Transverse colon (tissue), 4 donors: ENCODE measurements around the gene PTDSS2. TPM values are rescaled to one million over a fixed set of nuclear protein-coding genes. Genes with fewer than 3 reads are reported as not detected.
"Not testable (repeated sequence)": the region's sequence is repeated elsewhere in the genome, so short reads cannot be mapped to it uniquely, and the experiment has no call there.

ENCODE experiments used
- DNase-seq: peaks from one replicate; pipeline ENCODE4 v3.0.0-alpha.2; 2019
- H3K27ac ChIP-seq, 4 donors: fragments of 200-600 bp; sonication (generic); 2 replicates each; pipeline ENCODE4 v1.5.1; 2016 to 2018; ENCODE audit warnings: inconsistent platforms in 4 of 4
- H3K27me3 ChIP-seq: fragments of 200-600 bp; sonication (generic); 2 replicates; pipeline ENCODE4 v1.5.1; 2017; ENCODE audit warnings: inconsistent platforms
- H3K36me3 ChIP-seq, 4 donors: fragments of 200-600 bp; sonication (generic); 2 replicates each; pipeline ENCODE4 v1.5.1; 2017 to 2019; ENCODE audit warnings: inconsistent platforms in 4 of 4
- H3K4me1 ChIP-seq, 4 donors: fragments of 200-600 bp; sonication (generic); 2 replicates each; pipeline ENCODE4 v1.5.1; 2017 to 2020; ENCODE audit warnings: inconsistent platforms in 4 of 4
- H3K4me3 ChIP-seq, 4 donors: fragments of 200-600 bp; sonication (generic); 1 replicate in 1 of 4; 2 replicates in 3 of 4; pipeline versions ENCODE4 v1.5.1 to v1.6.1; 2017 to 2019; ENCODE audit warnings: inconsistent platforms in 4 of 4
- H3K9me3 ChIP-seq, 2 donors: fragments of 200-600 bp; sonication (generic); 2 replicates each; pipeline ENCODE4 v1.5.1; 2017 to 2019; ENCODE audit warnings: inconsistent platforms in 2 of 2
- EP300 ChIP-seq: sonication (generic); formaldehyde crosslinking; IDR thresholded peaks from one replicate; pipeline ENCODE4 v1.6.1; 2017; ENCODE audit warnings: antibody characterized with exemption, low read depth
- POLR2A ChIP-seq: fragments of 450-650 bp; IDR thresholded peaks from one replicate; pipeline ENCODE4 v1.6.1; 2016; ENCODE audit warnings: antibody characterized with exemption, mild to moderate bottlenecking, moderate library complexity
- POLR2AphosphoS5 ChIP-seq, 3 donors: sonication (generic); formaldehyde crosslinking; IDR thresholded peaks; one replicate each; pipeline ENCODE4 v1.6.1; 2016; ENCODE audit warnings: antibody characterized with exemption in 3 of 3
- WGBS, 2 donors: methylation state at CpG; one replicate each; pipeline ENCODE4 v1.1.5; 2018; ENCODE audit warnings: low coverage in 1 of 2; 5-methylcytosine and 5-hydroxymethylcytosine counted together
- in situ Hi-C, 4 donors: fragments of 200-750 bp; cut with MboI; loops; one replicate each; pipeline versions ENCODE4 v1.15.0 to v1.15.1; 2017; ENCODE audit warnings: low sequenced_read_pairs in 3 of 4, low pct_ligation_motif_present in 1 of 4, low pct_unique_long_range_greater_than_20kb in 1 of 4
- intact Hi-C: fragments of 100-400 bp; cut with DNase I; formaldehyde crosslinking; loops from one replicate; pipeline ENCODE4 v1.15.1; 2023; ENCODE audit warnings: low total_unique reads
- total RNA-seq, 4 donors: library from RNA; depleted of rRNA; stranded (reverse); fragments of >200 nt; gene quantifications; one replicate each; pipeline ENCODE4 v1.1.0, GENCODE V29; 2016
- TF ChIP-seq, protein P1 (sequence below), 5 experiments: fragments of 200-600 bp in 3 of 5; fragments of 450-650 bp in 2 of 5; sonication (generic) in 3 of 5; IDR thresholded peaks; 1 replicate in 2 of 5; 2 replicates in 3 of 5; pipeline ENCODE4 v1.5.1; 2016 to 2017; ENCODE audit warnings: antibody characterized with exemption in 5 of 5, inconsistent platforms in 3 of 5, mild to moderate bottlenecking in 2 of 5, moderate library complexity in 1 of 5

The PTDSS2 gene
- total RNA-seq, 4 donors from 2014 or later: 28.5 to 264 (median 76.0) TPM

DNA sequence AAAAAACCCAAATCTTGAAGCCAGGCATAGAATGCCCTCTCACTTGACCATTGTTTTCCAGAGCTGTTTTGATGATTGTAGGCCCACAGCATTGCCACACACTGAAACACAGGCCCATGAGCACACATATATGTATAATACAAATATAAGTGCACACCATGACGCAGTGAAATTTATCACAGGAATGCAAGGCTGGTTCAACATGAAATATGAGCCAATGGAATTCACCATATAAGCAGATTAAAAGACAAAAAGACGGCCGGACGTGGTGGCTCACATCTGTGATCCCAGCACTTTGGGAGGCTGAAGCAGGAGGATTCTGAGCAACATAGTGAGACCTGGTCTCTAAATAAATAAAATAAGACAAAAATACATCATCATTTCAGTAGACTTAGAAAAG is 66.3 kb downstream of the PTDSS2 start:
- Histone ChIP-seq H3K36me3 (no peaks in the 10 kb centered on the region), H3K4me3 (no peak overlapping the region), H3K27ac (no peak overlapping the region), H3K4me1 (peaks cover 0 to 12% (median 4%) of the 10 kb centered on the region in 4 donors), H3K27me3 (no peaks in the 10 kb centered on the region), H3K9me3 (peaks cover 0 to 7% of the 10 kb centered on the region in 2 donors)
- WGBS, 2 donors: 94 to 98% methylated on average over 4 of the region's 4 CpGs
- TF ChIP-seq POLR2A: no peak
- TF ChIP-seq, protein P1, sequence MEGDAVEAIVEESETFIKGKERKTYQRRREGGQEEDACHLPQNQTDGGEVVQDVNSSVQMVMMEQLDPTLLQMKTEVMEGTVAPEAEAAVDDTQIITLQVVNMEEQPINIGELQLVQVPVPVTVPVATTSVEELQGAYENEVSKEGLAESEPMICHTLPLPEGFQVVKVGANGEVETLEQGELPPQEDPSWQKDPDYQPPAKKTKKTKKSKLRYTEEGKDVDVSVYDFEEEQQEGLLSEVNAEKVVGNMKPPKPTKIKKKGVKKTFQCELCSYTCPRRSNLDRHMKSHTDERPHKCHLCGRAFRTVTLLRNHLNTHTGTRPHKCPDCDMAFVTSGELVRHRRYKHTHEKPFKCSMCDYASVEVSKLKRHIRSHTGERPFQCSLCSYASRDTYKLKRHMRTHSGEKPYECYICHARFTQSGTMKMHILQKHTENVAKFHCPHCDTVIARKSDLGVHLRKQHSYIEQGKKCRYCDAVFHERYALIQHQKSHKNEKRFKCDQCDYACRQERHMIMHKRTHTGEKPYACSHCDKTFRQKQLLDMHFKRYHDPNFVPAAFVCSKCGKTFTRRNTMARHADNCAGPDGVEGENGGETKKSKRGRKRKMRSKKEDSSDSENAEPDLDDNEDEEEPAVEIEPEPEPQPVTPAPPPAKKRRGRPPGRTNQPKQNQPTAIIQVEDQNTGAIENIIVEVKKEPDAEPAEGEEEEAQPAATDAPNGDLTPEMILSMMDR (IDR thresholded peaks at IDR 0.05): no peak
- no peak for TF ChIP-seq EP300
- TF ChIP-seq POLR2AphosphoS5 (IDR thresholded peaks at IDR 0.05): no peak
- in situ Hi-C loops (no loop called here), intact Hi-C loops (no loop called here)
- DNase-seq: no peak

DNA sequence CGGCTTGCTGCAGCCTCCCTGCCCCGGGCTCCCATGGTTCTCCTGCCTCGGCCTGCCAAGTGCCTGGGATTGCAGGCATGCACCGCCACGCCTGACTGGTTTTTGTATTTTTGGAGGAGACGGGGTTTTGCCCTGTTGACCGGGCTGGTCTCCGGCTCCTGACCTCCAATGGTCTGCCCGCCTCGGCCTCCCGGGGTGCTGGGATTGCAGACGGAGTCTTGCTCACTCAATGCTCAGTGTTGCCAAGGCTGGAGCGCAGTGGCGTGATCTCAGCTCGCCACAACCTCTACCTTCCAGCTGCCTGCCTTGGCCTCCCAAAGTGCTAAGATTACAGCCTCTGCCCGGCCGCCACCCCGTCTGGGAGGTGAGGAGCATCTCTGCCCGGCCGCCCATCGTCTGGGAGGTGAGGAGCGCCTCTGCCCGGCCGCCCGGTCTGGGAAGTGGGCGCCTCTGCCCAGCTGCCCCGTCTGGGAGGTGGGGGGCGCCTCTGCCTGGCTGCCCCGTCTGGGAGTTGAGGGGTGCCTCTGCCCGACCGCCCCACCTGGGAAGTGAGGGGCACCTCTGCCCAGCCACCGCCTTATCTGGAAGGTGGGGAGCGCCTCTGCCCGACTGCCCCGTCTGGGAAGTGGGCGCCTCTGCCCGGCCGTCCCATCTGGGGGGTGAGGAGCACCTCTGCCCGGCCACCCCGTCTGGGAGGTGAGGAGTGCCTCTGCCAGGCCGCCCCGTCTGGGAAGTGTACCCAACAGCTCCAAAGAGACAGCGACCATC is 67.0 kb downstream of the PTDSS2 start:
- H3K36me3 ChIP-seq, DNase-seq, H3K9me3 ChIP-seq, in situ Hi-C loops, H3K27me3 ChIP-seq, H3K4me3 ChIP-seq, intact Hi-C loops: not testable (repeated sequence)
- Histone ChIP-seq H3K27ac (peak overlapping the region in 1 of 4 donors; percentile 90), H3K4me1 (peaks cover 0 to 12% (median 4%) of the 10 kb centered on the region in 4 donors)
- WGBS, 2 donors: 96 to 100% methylated on average over 3 to 41 of the region's 43 CpGs

DNA sequence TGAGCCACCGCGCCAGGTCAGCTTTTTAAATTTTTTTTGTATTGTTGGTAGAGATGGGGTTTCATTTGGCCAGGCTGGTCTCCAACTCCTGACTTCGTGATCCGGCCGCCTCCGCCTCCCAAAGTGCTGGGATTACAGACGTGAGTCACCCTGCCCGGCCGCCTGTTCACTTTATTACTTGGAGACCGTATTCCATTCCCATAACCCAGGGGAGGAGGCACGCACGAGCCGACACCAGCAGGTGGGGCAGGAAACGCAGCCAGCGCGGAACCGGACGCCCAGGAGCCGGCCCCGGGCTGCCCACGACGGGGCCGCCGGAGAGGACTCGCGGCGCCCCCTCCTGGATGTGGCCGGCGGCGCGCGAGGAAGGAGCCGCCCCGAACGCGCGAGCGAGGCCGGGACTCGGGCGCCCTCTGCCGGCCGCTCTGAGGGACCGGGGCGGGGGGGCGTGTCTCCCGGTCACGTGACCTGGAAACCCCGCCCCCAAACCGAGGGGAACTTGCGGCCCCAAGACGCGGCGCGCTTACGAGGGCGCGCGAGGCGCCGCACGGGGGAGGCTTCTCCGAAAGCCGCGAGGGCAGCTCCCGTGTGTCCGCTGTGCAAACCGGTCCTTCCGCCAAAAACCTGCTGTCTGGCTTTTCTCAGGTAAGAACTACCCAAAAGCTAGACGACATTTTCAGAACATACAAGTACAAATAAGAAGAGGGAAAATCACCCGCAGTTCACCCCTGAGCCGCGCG is 68.6 kb downstream of the PTDSS2 start:
- H3K4me1 ChIP-seq: peaks cover 0 to 12% (median 4%) of the 10 kb centered on the region in 4 donors
- peaks cover 0 to 7% of the 10 kb centered on the region in 2 donors for H3K9me3 ChIP-seq
- TF ChIP-seq EP300 (no peak), POLR2AphosphoS5 (IDR thresholded peaks at IDR 0.05) (peak; percentile 48 to 67 (median 67)), POLR2A (peak; percentile 15)
- TF ChIP-seq, protein P1 (IDR thresholded peaks at IDR 0.05): peak; percentile 64 to 100 (median 97)
- in situ Hi-C loops: no loop called here
- 9 to 57% methylated on average over 2 to 71 of the region's 74 CpGs for WGBS, 2 donors
- H3K4me3 ChIP-seq: peak overlapping the region in 1 of 4 donors; percentile 32
- H3K27me3 ChIP-seq: no peaks in the 10 kb centered on the region
- H3K27ac ChIP-seq: peak overlapping the region; percentile 75 to 93 (median 88)
- H3K36me3 ChIP-seq: no peaks in the 10 kb centered on the region
- intact Hi-C loops: no loop called here
- DNase-seq: peak; percentile 95

DNA sequence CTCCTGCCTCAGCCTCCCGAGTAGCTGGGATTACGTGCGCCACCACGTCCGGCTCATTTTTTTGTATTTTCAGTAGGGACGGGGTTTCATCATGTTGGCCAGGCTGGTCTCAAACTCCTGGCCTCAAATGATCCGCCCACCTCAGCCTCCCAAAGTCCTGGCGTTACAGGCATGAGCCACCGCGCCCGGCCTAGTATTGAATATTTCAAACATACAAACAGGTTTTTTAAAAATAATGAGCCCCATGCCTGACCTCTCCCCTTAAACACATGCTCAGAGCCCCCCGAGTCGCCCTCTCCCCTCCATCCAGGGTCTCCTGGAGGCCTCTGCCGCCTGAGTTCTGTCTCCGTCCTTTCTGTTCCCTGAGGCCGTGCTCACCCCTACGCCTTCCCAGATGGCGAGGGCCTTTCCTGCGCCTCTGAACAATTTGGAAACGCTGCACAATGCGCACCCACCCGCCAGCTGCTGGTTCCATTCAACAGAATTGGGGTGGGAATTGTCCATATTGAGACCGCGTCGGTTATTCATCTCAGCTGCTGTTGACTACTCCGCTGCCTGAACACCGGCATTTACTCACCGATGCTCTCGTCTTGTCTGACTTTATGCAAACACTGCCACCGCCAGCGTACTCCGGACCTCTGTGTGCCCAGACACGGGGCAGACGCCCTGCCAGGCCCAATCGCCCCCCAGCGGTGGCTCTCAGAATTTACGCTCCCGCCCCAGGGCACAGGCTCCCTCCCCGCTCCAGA is 70.5 kb downstream of the PTDSS2 start:
- in situ Hi-C loops: no loop called here
- DNase-seq: no peak
- no peaks in the 10 kb centered on the region for H3K27me3 ChIP-seq
- TF ChIP-seq, protein P1 (IDR thresholded peaks at IDR 0.05): no peak
- TF ChIP-seq EP300 (no peak), POLR2A (no peak), POLR2AphosphoS5 (IDR thresholded peaks at IDR 0.05) (no peak)
- no peak overlapping the region for H3K4me3 ChIP-seq
- no peak overlapping the region for H3K27ac ChIP-seq
- H3K4me1 ChIP-seq: peaks cover 0 to 12% (median 4%) of the 10 kb centered on the region in 4 donors
- WGBS, 2 donors: 93% methylated on average over 39 of the region's 39 CpGs; no CpG with 5 or more reads in 1 of the 2 donors
- intact Hi-C loops: no loop called here
- H3K36me3 ChIP-seq: no peaks in the 10 kb centered on the region
- H3K9me3 ChIP-seq: peaks cover 0 to 7% of the 10 kb centered on the region in 2 donors
